Measurements from ENCODE around the gene ATP13A1. TPM values are rescaled to one million over a fixed set of nuclear protein-coding genes. Genes with fewer than 3 reads are reported as not detected.

Gene ATP13A1
- total RNA-seq, 1 donor from 2014 or later = 114 TPM

- Histone ChIP-seq H3K27ac (no peak overlapping the region), H3K27me3 (no peaks in the 10 kb centered on the region), H3K4me1 (peaks cover 15% of the 10 kb centered on the region), H3K36me3 (peaks cover 0 to 17% of the 10 kb centered on the region in 2 donors), H3K9me3 (no peaks in the 10 kb centered on the region), H3K4me3 (no peak overlapping the region)
- no peak for TF ChIP-seq CTCF (IDR thresholded peaks at IDR 0.05)
- TF ChIP-seq POLR2A (IDR thresholded peaks at IDR 0.05) = no peak
- TF ChIP-seq POLR2AphosphoS5 (IDR thresholded peaks at IDR 0.05; ENCODE audit: insufficient read depth in 1 of 2, low read depth in 1 of 2) = no peak
- no peak for DNase-seq (ENCODE audit: extremely low spot score in 2 of 2)
- intact Hi-C loops (cut with DNase I) = no loop called here
Observed at GRCh38 chr19:19630062-19630414, 33.4 kb downstream of the ATP13A1 start.

GRCh38 chr19:19628501-19629134 is 34.9 kb downstream of the ATP13A1 start:
- H3K9me3 ChIP-seq = no peaks in the 10 kb centered on the region
- peaks cover 15% of the 10 kb centered on the region for H3K4me1 ChIP-seq
- peak overlapping the region; percentile 62 for H3K27ac ChIP-seq
- peak overlapping the region; percentile 45 to 62 for H3K4me3 ChIP-seq
- peaks cover 0 to 7% of the 10 kb centered on the region in 2 donors for H3K36me3 ChIP-seq
- TF ChIP-seq POLR2A (IDR thresholded peaks at IDR 0.05) (no peak), POLR2AphosphoS5 (IDR thresholded peaks at IDR 0.05; ENCODE audit: insufficient read depth in 1 of 2, low read depth in 1 of 2) (peak in 1 of 2 donors; percentile 45)
- intact Hi-C loops (cut with DNase I) = no loop called here
- no peak for DNase-seq (ENCODE audit: extremely low spot score in 2 of 2)
- no peaks in the 10 kb centered on the region for H3K27me3 ChIP-seq

- Histone ChIP-seq H3K9me3 (no peaks in the 10 kb centered on the region), H3K27me3 (no peaks in the 10 kb centered on the region), H3K4me1 (peaks cover 15% of the 10 kb centered on the region), H3K4me3 (peak within 1 kb of the TSS; percentile 45 to 62), H3K36me3 (peaks cover 0 to 3% of the 10 kb centered on the region in 2 donors), H3K27ac (peak within 1 kb of the TSS; percentile 62)
- TF ChIP-seq CTCF (IDR thresholded peaks at IDR 0.05) (no peak), POLR2A (IDR thresholded peaks at IDR 0.05) (no peak)
- no peak for DNase-seq (ENCODE audit: extremely low spot score in 2 of 2)
- intact Hi-C loops (cut with DNase I) = no loop called here
Observed at GRCh38 chr19:19627621-19628500, 35.6 kb downstream of the ATP13A1 start, which contains the start of gene LPAR2. LPAR2 (minus strand) TSS chr19:19628220; CDS start chr19:19627275, 945 bp downstream.

GRCh38 chr19:19626516-19627472 is 36.7 kb downstream of the ATP13A1 start:
- Histone ChIP-seq H3K4me1 (peaks cover 15% of the 10 kb centered on the region), H3K4me3 (peak overlapping the region in 1 of 2 donors; percentile 62), H3K36me3 (peaks cover 0 to 3% of the 10 kb centered on the region in 2 donors), H3K9me3 (no peaks in the 10 kb centered on the region), H3K27me3 (no peaks in the 10 kb centered on the region), H3K27ac (peak overlapping the region; percentile 62)
- TF ChIP-seq POLR2AphosphoS5 (IDR thresholded peaks at IDR 0.05; ENCODE audit: insufficient read depth in 1 of 2, low read depth in 1 of 2) (no peak), POLR2A (IDR thresholded peaks at IDR 0.05) (no peak), CTCF (IDR thresholded peaks at IDR 0.05) (no peak)
- no peak for DNase-seq (ENCODE audit: extremely low spot score in 2 of 2)
- intact Hi-C loops (cut with DNase I) = no loop called here

- peaks cover 17% of the 10 kb centered on the region for H3K4me1 ChIP-seq
- intact Hi-C loops (cut with DNase I) = no loop called here
- DNase-seq (ENCODE audit: extremely low spot score in 2 of 2) = no peak
Observed at GRCh38 chr19:19624032-19624570, 39.4 kb downstream of the ATP13A1 start.

More at GRCh38 chr19:19624032-19624570, 39.4 kb downstream of the ATP13A1 start:
- Histone ChIP-seq H3K4me3 (no peak overlapping the region), H3K36me3 (no peaks in the 10 kb centered on the region), H3K27ac (no peak overlapping the region), H3K9me3 (no peaks in the 10 kb centered on the region), H3K27me3 (no peaks in the 10 kb centered on the region)
- TF ChIP-seq CTCF (IDR thresholded peaks at IDR 0.05) = no peak

Measured in vagina (tissue), 2 donors.